A172 (cell line): ENCODE measurements around the gene PDIA5. TPM values are rescaled to one million over a fixed set of nuclear protein-coding genes. Genes with fewer than 3 reads are reported as not detected.

ENCODE experiments used
- DNase-seq: peaks from one replicate; pipeline ENCODE4 v3.0.0-alpha.2; 2015; ENCODE audit warnings: low spot score
- total RNA-seq: library from RNA; depleted of rRNA; stranded (reverse); fragments of >200 nt; shearing (Covaris generic); gene quantifications from 2 replicates; pipeline ENCODE4 v1.2.3, GENCODE V29; 2014

The PDIA5 gene
- total RNA-seq, 1 experiment from 2014 or later, result 15.0 TPM

- DNase-seq, result no peak
Measured at GRCh38 chr3:123042413-123042812, 24.4 kb upstream of the PDIA5 start.

GRCh38 chr3:123044981-123045763, 21.7 kb upstream of the PDIA5 start:
- DNase-seq, result no peak

- no peak for DNase-seq
Measured at GRCh38 chr3:123046262-123047061, 20.4 kb upstream of the PDIA5 start.

- DNase-seq, result no peak
Measured at GRCh38 chr3:123047062-123047319, 19.8 kb upstream of the PDIA5 start.

GRCh38 chr3:123048480-123049237, 18.2 kb upstream of the PDIA5 start:
- no peak for DNase-seq

- no peak for DNase-seq
Measured at GRCh38 chr3:123050666-123051065, 16.2 kb upstream of the PDIA5 start.

- no peak for DNase-seq
Measured at GRCh38 chr3:123053107-123053506, 13.7 kb upstream of the PDIA5 start.

- no peak for DNase-seq
Measured at GRCh38 chr3:123054109-123054778, 12.6 kb upstream of the PDIA5 start.

- DNase-seq, result no peak
Measured at GRCh38 chr3:123054931-123055330, 11.9 kb upstream of the PDIA5 start.

GRCh38 chr3:123055352-123055751, 11.5 kb upstream of the PDIA5 start:
- no peak for DNase-seq

GRCh38 chr3:123058505-123058904, 8.3 kb upstream of the PDIA5 start:
- no peak for DNase-seq

- DNase-seq, result no peak
Measured at GRCh38 chr3:123060054-123060453, 6.8 kb upstream of the PDIA5 start.

- DNase-seq, result no peak
Measured at GRCh38 chr3:123061856-123062255, 5.0 kb upstream of the PDIA5 start.

GRCh38 chr3:123063034-123063433, 3.8 kb upstream of the PDIA5 start:
- no peak for DNase-seq

- no peak for DNase-seq
Measured at GRCh38 chr3:123064506-123064905, 2.3 kb upstream of the PDIA5 start.

GRCh38 chr3:123064914-123065313, 1.9 kb upstream of the PDIA5 start:
- peak; percentile 37 for DNase-seq

GRCh38 chr3:123066599-123066895, 278 bp upstream of the PDIA5 start:
- DNase-seq, result no peak

- DNase-seq, result no peak
Measured at GRCh38 chr3:123067689-123068600, 1.1 kb downstream of the PDIA5 start.

GRCh38 chr3:123068601-123069381, 2.0 kb downstream of the PDIA5 start:
- no peak for DNase-seq

- DNase-seq, result no peak
Measured at GRCh38 chr3:123070510-123070909, 3.7 kb downstream of the PDIA5 start.
